GM23248 (cell line): ENCODE data around the gene TSPAN3. TPM values are rescaled to one million over a fixed set of nuclear protein-coding genes. Genes with fewer than 3 reads are reported as not detected.

Experiments
- DNase-seq: peaks from one replicate; pipeline ENCODE4 v3.0.0-alpha.2; 2015
- H2AFZ ChIP-seq: fragments of 200-600 bp; sonication (generic); 2 replicates; pipeline ENCODE4 v1.6.1; 2016; ENCODE audit warnings: antibody characterized with exemption
- H3F3A ChIP-seq: fragments of 200-600 bp; sonication (generic); 2 replicates; pipeline ENCODE4 v1.6.1; 2016; ENCODE audit warnings: mild to moderate bottlenecking, antibody characterized with exemption, mixed run types; ENCODE audit not compliant: insufficient read depth
- H3K27ac ChIP-seq: fragments of 200-600 bp; sonication (generic); 2 replicates; pipeline ENCODE4 v1.5.1; 2016; ENCODE audit warnings: mild to moderate bottlenecking
- H3K27me3 ChIP-seq: fragments of 200-600 bp; sonication (generic); replicated peaks from 2 replicates; pipeline ENCODE4 v1.6.1; 2016; ENCODE audit warnings: mild to moderate bottlenecking; ENCODE audit not compliant: insufficient read depth
- H3K36me3 ChIP-seq: fragments of 200-600 bp; sonication (generic); 2 replicates; pipeline ENCODE4 v1.6.1; 2016; ENCODE audit warnings: low read depth, mild to moderate bottlenecking
- H3K4me1 ChIP-seq: fragments of 200-600 bp; sonication (generic); 2 replicates; pipeline ENCODE4 v1.6.1; 2016; ENCODE audit warnings: mild to moderate bottlenecking; ENCODE audit not compliant: insufficient read depth
- H3K4me2 ChIP-seq: fragments of 200-600 bp; sonication (generic); one replicate; pipeline ENCODE4 v1.6.1; 2016; ENCODE audit warnings: mild to moderate bottlenecking; ENCODE audit not compliant: unreplicated experiment
- H3K4me3 ChIP-seq: fragments of 200-600 bp; sonication (generic); 2 replicates; pipeline ENCODE4 v1.5.1; 2016; ENCODE audit warnings: mild to moderate bottlenecking
- H3K79me2 ChIP-seq: fragments of 200-600 bp; sonication (generic); 2 replicates; pipeline ENCODE4 v1.6.1; 2016; ENCODE audit warnings: mild to moderate bottlenecking; ENCODE audit not compliant: insufficient read depth
- H3K9ac ChIP-seq: fragments of 200-600 bp; sonication (generic); 2 replicates; pipeline ENCODE4 v1.6.1; 2016; ENCODE audit warnings: mild to moderate bottlenecking
- H3K9me2 ChIP-seq: fragments of 200-600 bp; sonication (generic); 2 replicates; pipeline ENCODE4 v1.6.1; 2016; ENCODE audit warnings: mixed run types, mild to moderate bottlenecking, moderate library complexity; ENCODE audit not compliant: insufficient read depth
- H3K9me3 ChIP-seq: fragments of 200-600 bp; sonication (generic); one replicate; pipeline ENCODE4 v1.6.1; 2017; ENCODE audit warnings: low read depth
- H4K20me1 ChIP-seq: fragments of 200-600 bp; sonication (generic); 2 replicates; pipeline ENCODE4 v1.6.0; 2016; ENCODE audit not compliant: insufficient read depth
- EZH2 ChIP-seq: fragments of 200-600 bp; sonication (generic); IDR thresholded peaks from 2 replicates; pipeline ENCODE4 v1.6.1; 2018; ENCODE audit warnings: antibody characterized with exemption, mild to moderate bottlenecking; ENCODE audit not compliant: insufficient read depth, poor library complexity, severe bottlenecking
- EZH2phosphoT487 ChIP-seq: fragments of 200-600 bp; sonication (generic); IDR thresholded peaks from 2 replicates; pipeline ENCODE4 v1.6.1; 2018; ENCODE audit warnings: antibody characterized with exemption, moderate library complexity, mild to moderate bottlenecking, low read depth; ENCODE audit not compliant: insufficient read depth
- WGBS, 2 experiments: methylation state at CpG; one replicate each; pipeline ENCODE4 v1.1.6; 2015 to 2017; ENCODE audit warnings: low lambda C conversion rate in 2 of 2, low coverage in 1 of 2; ENCODE audit errors: missing lambda C conversion rate in 2 of 2; 5-methylcytosine and 5-hydroxymethylcytosine counted together
- in situ Hi-C: fragments of 300-500 bp; cut with MboI; formaldehyde crosslinking; loops from 2 replicates; pipeline ENCODE4 v1.15.0; 2020
- polyA plus RNA-seq: library from polyadenylated mRNA; unstranded; fragments of >200 nt; fragmentation: Nextera tagmentation; extraction: Ambion mirVana; gene quantifications from 2 replicates; pipeline ENCODE4 v1.2.1, GENCODE V29; 2016
- total RNA-seq: library from RNA; depleted of rRNA; stranded (reverse); fragments of >200 nt; shearing (Covaris generic); gene quantifications from 2 replicates; pipeline ENCODE4 v1.2.3, GENCODE V29; 2014

The TSPAN3 gene
- total and polyA plus RNA-seq, 2 experiments from 2014 or later = 307 to 321 TPM

- H3K27ac ChIP-seq = no peak overlapping the region
- H2AFZ ChIP-seq = no peak overlapping the region
- no peak overlapping the region for H3K4me2 ChIP-seq
- in situ Hi-C loops = no loop called here
- no peaks in the 10 kb centered on the region for H3K9me2 ChIP-seq
- H3F3A ChIP-seq = no peaks in the 10 kb centered on the region
- H3K9ac ChIP-seq = no peak overlapping the region
- no peak for TF ChIP-seq EZH2phosphoT487
- TF ChIP-seq EZH2 = no peak
- H4K20me1 ChIP-seq = no peaks in the 10 kb centered on the region
- no peaks in the 10 kb centered on the region for H3K36me3 ChIP-seq
- no peaks in the 10 kb centered on the region for H3K27me3 ChIP-seq
- no peak for DNase-seq
- no peaks in the 10 kb centered on the region for H3K79me2 ChIP-seq
- no peaks in the 10 kb centered on the region for H3K4me1 ChIP-seq
- no peak overlapping the region for H3K4me3 ChIP-seq
- H3K9me3 ChIP-seq = no peaks in the 10 kb centered on the region
- 77 to 78% methylated on average over 22 of the region's 22 CpGs for WGBS, 2 experiments
These were observed 38.8 kb downstream of the TSPAN3 start for GRCh38 chr15:77032052-77032646.

- H3K27me3 ChIP-seq = no peaks in the 10 kb centered on the region
- in situ Hi-C loops = no loop called here
- H2AFZ ChIP-seq = no peak overlapping the region
- DNase-seq = peak; percentile 39
- H3K27ac ChIP-seq = no peak overlapping the region
- H3K9me2 ChIP-seq = no peaks in the 10 kb centered on the region
- TF ChIP-seq EZH2 (no peak), EZH2phosphoT487 (no peak)
- no peaks in the 10 kb centered on the region for H3F3A ChIP-seq
- no peak overlapping the region for H3K4me2 ChIP-seq
- H3K9ac ChIP-seq = no peak overlapping the region
- H4K20me1 ChIP-seq = no peaks in the 10 kb centered on the region
- no peaks in the 10 kb centered on the region for H3K9me3 ChIP-seq
- no peak overlapping the region for H3K4me3 ChIP-seq
- H3K36me3 ChIP-seq = no peaks in the 10 kb centered on the region
- no peaks in the 10 kb centered on the region for H3K79me2 ChIP-seq
- H3K4me1 ChIP-seq = no peaks in the 10 kb centered on the region
- whole genome bisulfite sequencing, 2 experiments = 69 to 74% methylated on average over 12 of the region's 12 CpGs
These were observed 39.4 kb downstream of the TSPAN3 start for GRCh38 chr15:77031376-77032050.

GRCh38 chr15:77030928-77031375, 40.0 kb downstream of the TSPAN3 start:
- no peaks in the 10 kb centered on the region for H4K20me1 ChIP-seq
- H3K4me2 ChIP-seq = no peak overlapping the region
- in situ Hi-C loops = no loop called here
- H3F3A ChIP-seq = no peaks in the 10 kb centered on the region
- WGBS, 2 experiments = 80 to 82% methylated on average over 10 of the region's 10 CpGs
- no peaks in the 10 kb centered on the region for H3K27me3 ChIP-seq
- no peaks in the 10 kb centered on the region for H3K9me2 ChIP-seq
- no peaks in the 10 kb centered on the region for H3K4me1 ChIP-seq
- no peaks in the 10 kb centered on the region for H3K36me3 ChIP-seq
- no peak for DNase-seq
- H3K79me2 ChIP-seq = no peaks in the 10 kb centered on the region
- no peak for TF ChIP-seq EZH2phosphoT487
- TF ChIP-seq EZH2 = no peak
- H3K9me3 ChIP-seq = no peaks in the 10 kb centered on the region
- no peak overlapping the region for H2AFZ ChIP-seq
- H3K9ac ChIP-seq = no peak overlapping the region
- no peak overlapping the region for H3K27ac ChIP-seq
- H3K4me3 ChIP-seq = no peak overlapping the region

- H3K9me3 ChIP-seq = no peaks in the 10 kb centered on the region
- DNase-seq = no peak
- H3K27me3 ChIP-seq = no peaks in the 10 kb centered on the region
- no peak overlapping the region for H2AFZ ChIP-seq
- no peak overlapping the region for H3K4me3 ChIP-seq
- H3K36me3 ChIP-seq = no peaks in the 10 kb centered on the region
- in situ Hi-C loops = no loop called here
- no peak overlapping the region for H3K27ac ChIP-seq
- H4K20me1 ChIP-seq = no peaks in the 10 kb centered on the region
- no peaks in the 10 kb centered on the region for H3K9me2 ChIP-seq
- no peak overlapping the region for H3K9ac ChIP-seq
- no peak for TF ChIP-seq EZH2
- TF ChIP-seq EZH2phosphoT487 = no peak
- H3F3A ChIP-seq = no peaks in the 10 kb centered on the region
- 71 to 74% methylated on average over 17 to 22 of the region's 22 CpGs for WGBS, 2 experiments
- no peaks in the 10 kb centered on the region for H3K79me2 ChIP-seq
- H3K4me2 ChIP-seq = no peak overlapping the region
- no peaks in the 10 kb centered on the region for H3K4me1 ChIP-seq
These were observed 40.6 kb downstream of the TSPAN3 start for GRCh38 chr15:77030048-77030927.
